NCI-H2171 treated with DMSO at 0.1 percent for 48 hours (cell line): ENCODE data around the gene HSPD1.

Experiments used
- DNase-seq: peaks from one replicate; lab custom pipeline; 2025; lab: John Stamatoyannopoulos, UW

Gene HSPD1

DNA sequence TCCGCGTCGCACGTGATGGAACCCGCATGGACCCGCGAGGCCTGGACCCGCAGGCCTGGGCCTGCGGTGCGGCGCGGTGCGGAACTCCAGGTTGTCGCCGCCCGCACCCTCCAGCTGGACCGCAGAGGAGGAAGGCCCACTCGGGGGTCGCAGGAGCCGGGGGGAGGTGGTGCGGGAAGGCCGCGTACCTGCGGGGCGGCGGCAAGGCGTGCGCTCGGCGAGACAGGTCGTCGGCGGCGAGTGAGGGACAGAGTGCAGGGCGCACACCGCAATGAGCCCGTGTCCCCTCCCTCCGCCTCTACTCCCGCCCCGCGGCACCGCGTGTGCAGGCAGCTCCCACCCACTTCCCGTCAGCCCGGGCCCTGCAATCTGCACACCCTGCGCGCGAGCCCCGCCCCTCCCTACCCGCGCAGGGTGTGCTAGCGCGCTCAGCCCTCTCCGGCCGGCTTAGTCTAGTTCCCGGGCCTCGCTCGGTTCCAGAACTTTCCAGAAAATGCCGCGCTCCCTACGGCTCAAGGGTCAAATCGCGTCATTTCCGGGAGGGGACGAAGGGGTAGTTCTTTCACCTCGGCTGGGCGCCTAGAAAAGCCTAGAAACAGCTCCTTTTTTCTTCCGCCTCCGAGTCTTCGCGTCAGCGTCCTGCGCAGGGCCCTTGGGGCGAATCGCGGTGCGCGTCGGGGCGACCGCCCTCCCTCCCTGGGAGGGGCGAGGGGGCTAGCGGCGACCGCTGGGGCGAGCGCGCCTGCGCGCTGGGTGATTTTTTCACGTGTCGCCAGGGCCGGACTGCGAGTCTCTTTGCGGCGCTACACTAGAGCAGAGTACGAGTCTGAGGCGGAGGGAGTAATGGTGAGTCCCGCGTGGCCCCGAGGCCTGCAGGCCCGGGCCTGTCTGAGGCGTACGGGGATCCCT lies at the start of gene HSPD1, which contains the start of gene HSPE1:
Gene HSPD1 (minus strand): TSS at position 247 of the 909 bp plus-strand sequence. CDS start 992 bp downstream, outside the sequence.
Gene HSPE1 (plus strand): TSS at position 786 of the 909 bp plus-strand sequence. CDS start 58 bp downstream, at position 844.
- peak; percentile 99 for DNase-seq

DNA sequence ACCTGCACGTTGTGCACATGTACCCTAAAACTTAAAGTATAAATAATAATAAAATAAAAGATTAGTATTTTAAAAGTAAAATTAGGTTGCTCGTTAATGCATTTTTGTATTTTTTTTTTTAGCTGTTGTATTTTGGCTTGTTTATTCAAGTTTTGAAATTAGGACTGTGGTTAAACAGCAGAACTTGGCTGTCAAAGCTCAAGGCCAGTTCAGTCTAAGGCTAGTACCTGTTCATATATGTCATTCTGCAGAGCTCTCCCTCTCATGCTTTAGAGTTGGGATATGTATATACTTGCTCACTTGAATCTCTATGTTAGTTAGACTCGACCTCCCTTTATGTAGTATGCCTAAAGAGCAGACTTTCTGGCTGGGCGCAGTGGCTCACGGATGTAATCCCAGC lies 48.9 kb upstream of the HSPD1 start:
- DNase-seq, result no peak

DNA sequence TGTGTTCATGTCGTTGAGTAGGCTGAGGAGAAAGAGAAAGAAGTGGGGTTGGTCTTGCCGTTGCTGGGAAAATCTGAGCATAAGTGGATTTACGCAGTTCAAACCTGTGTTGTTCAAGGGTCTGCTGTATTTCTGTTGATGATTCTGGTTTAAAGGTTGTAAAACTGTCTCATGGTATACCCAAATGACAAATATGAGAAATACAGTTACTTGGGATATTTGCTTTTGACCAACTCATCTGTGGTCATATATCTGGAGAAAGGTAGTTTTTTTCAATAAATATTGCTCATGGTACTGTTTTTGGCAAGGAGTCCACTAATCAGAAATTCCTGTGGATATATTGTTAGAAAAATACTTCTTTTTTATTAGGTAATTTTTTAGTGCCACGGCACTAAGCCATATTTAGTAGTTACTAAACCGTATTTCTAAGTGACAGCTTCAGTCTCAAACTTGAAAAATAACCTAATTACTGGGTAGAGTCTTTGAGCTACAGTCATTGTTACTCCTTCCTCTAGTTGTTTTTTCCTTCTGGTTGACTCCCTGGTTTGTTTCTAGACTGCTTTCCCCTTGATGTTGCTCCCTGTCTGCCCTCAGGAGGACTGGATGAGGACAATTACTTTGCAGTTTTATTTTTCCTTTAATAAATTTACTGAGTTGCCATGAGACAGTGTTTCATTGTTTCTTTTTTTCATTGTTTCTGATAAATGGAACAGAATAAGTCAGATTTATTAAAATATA lies 47.7 kb upstream of the HSPD1 start:
- DNase-seq, result no peak

DNA sequence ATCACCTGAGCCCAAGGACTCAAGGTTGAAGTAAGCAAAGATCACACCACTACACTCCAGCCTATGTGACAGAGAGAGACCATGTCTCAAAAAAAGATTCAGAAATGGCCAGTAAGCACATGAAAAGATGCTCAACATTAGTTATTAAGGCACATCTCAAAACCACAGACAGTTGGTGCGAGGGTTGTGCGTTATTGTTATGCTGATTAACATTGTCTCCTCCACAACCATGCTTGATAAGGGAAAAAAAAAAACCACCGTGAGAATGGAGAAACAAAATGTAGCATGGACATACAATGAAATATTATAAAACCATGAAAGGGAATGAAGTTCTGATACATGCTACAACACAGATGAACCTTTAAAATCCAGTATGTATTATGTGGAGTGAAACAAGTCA lies 43.6 kb upstream of the HSPD1 start:
- DNase-seq, result no peak

DNA sequence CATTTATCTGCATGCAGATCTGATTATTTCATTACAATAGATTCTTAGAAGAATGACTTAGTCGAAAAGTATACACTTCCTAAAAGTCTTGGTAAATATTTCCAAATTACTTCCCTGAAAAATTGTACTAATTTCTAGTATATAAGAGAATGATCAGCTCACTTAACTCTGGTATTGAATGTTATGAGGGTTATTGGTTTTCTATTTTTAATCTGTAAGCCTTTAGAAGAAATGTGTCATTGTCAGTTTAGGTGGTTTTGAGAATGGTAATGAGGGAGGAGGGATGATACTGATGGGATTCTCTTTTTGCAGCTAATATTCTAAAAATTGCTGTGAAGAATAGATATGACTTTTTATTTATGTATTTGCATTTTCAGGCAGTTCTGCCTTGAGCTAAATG lies 40.1 kb upstream of the HSPD1 start:
- no peak for DNase-seq

DNA sequence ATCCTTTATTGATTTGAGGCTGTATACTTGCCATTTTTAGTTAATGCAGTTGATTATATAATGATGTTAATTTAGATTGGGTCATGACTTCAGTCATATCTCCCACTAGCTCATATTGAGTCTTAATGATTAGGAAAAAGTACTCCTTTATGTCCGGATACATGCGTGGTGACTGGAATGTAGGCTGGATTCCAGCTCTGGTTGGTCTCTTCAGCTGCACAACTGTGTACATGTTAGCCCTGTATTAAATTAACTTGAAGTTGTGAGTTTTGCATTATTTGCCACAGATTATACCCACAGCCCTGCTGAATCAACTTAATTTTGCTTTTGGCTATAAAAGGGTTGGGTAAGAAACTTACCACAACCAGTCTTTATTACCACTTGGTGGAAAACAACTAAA lies 38.8 kb upstream of the HSPD1 start:
- DNase-seq, result no peak

DNA sequence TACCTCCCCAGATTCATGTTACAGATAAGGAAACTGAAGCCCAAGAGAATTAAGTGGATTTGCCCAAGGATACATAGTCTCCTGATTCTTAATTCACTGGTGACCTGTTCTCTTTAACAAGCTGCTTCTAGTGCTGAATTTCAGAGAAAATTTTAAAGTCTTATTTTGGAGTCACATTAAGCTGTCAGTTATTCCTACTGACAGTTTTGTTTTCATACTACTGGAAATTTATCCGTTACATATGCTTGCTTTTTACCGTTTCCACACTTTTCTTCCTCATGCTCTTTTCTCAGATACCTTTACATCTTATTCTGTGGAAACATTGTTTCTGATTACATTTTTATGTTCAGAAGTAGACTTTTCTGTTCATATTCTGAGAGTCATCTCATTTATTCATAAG lies 17.5 kb upstream of the HSPD1 start:
- DNase-seq, result no peak

DNA sequence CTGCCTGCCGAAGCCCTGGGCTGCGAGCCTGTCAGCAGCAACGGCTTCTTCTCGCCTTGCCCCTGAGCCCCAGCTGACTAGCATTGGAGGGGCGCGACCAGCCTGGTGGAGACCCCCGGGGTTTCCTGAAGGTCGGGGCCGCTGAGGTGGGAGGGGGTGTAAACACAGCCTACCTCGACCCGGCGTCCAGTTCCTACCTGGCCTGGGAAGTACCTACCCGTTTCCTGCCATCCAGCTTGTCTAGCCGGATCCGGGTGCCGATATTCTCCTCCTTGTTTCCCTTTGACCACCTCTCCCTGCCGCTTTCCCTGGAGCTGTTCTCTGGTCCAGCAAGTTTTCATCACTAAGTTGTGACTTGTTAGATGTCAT lies 16.7 kb upstream of the HSPD1 start:
- DNase-seq, result peak; percentile 20

DNA sequence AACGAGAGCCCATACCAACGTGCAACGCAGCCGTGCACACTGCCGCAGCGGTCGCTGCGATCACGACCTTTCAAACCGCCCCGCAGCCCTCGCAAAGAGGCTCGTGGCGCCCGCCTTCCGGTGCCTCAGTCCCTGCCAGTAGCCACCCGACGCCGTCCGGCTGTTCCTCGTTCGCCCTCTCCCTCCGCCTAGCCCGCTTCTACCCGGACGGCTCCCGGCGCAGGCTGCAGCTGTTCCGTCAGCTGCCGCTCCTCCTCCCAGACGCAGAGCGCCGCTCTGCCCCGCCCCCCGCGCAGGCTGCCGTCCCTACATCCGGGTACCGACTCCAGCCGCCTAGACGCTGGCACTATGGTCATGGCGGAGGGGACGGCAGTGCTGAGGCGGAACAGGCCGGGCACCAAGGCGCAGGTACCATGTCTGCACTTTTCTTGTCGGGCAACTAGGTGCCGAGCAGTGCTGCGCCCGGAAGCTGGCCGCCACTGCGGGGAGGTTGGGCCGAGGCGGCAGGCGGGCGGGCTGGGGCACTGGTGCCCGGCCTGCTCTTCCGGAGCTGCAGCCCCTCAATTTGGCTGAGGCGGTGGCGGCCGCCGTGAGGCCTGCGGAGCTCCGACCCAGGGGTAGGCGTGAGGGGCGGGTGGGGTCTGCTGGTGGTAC lies 16.2 kb upstream of the HSPD1 start, which contains the start of gene MOB4:
Gene MOB4 (plus strand): TSS at position 328 of the 654 bp plus-strand sequence. CDS start 21 bp downstream, at position 349.
- DNase-seq, result peak; percentile 95

DNA sequence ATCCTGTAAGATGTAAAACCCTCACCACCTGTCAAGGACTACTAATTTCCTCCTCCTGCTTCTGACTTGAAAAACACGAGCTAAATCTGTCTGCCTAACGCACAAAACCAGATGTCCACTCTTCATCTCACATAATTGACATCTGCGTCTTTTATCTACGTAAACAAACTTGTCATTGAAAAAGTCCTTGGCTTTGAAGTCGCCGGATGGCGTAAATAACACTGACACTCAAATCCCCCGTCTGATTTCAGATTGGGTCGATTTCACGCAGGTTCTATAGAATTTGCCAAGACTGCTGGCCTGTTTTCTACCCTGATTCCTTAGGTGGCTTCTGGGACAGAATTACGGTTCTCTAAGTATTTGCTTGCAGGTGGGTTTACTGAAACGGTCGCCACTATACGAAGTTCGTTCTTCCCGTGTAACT lies 15.7 kb upstream of the HSPD1 start:
- DNase-seq, result peak; percentile 87

DNA sequence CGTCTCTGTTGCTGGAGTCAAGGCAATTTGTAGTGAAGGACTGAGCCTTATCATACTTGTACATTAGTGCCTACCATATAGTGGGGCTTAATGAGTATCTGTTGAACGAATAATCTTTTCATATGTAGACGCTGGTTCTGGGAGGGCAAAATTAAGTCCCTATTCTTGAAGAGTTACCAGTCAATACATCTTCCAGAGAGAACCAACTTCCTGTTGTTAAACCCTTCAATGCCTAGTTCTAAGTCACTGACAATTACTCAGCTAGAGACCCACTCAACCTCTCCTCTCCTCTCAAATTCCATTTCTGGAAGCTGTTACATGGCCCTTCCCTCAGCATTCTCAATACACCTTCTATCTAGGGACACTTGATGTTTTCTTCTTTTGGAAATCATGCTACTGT lies 15.1 kb upstream of the HSPD1 start:
- peak; percentile 73 for DNase-seq

DNA sequence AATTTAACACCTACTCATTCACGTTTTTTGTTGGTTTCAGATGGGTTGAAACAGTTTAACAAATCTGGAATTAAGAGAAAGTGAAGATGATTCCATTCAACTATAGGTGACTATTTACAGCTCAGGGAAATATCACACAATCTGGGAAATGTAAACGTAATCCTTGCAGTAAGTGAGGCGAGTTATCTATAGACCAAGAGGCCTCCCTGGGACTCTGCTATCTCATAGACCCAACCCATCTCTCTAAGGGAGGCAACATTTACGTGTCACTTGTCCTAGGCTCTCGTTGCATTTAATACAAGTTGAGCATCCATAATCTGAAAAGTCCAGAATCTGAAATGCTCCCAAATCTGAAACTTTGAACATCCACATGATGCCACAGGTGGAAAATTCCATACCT lies 14.3 kb upstream of the HSPD1 start:
- no peak for DNase-seq

DNA sequence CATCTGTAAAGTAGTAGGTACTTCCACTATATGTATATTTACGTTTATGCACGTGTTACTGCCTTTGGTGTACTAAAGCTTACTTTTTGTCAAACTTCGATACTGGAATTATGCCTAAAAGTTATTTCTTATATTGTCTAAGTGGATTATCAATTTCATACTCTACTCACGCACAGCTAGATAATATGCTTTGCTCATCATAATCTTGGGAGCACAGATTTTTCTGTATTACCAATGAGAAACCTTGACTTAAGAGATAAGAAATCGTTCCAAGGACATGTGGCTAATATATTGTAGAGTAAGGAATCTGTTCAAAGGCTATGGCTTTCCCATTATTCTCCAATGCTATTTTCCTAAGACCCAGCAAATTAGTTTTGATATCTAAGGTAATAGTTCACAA lies 7.0 kb upstream of the HSPD1 start:
- DNase-seq, result no peak

DNA sequence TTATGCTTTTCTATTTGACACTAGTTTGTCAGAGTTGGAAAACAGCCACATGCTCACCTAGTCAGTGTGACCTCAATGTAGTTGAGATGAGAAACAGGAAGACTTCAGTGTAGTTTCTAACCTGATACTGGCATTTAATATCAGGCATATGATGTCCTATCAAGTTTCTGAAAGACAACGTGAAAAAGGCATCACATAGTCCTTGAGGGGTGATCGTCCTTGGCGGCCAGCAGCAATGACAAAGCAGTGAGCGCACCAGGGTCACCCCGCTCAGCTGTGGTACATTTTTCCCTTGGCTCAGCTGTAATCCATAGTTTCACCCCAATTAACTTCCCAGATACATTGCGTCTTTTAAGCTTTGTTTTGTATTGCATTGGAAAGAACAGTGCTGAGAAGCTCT lies 4.9 kb upstream of the HSPD1 start:
- DNase-seq, result no peak

DNA sequence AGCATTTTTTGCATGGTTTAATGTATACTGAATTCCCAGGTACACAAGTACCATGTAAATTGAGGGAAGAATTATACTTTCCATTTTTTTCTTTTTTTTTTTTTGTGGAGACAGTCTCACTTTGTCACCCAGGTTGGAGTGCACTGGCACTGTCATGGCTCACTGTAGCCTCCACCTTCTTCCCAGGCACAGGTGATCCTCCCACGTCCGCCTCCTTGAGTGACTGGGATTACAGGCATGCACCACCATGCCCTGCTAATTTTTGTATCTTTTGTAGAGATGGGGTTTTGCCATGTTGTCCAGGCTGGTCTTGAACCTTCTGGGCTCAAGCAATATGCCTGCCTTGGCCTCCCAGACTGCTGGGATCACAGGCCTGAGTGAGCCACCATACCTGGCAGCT lies 4.4 kb upstream of the HSPD1 start:
- DNase-seq, result no peak

DNA sequence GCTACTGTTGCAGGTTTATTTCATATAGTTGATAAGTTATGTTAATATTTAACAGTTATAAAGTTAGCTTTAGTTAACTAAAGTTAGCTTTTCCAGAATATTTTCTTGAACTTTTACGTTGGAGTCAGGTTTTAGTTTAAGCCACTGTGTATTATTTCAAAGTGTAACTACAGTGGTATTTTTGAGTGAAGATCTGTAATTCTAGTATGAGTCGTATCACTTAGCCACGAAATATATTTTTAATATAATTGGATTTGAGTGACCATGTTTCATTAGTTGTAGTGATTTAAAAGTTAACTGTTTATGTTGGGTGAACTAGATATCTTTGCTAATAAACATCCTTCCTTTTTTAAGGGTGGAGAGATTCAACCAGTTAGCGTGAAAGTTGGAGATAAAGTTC lies 3.0 kb upstream of the HSPD1 start:
- DNase-seq, result no peak

DNA sequence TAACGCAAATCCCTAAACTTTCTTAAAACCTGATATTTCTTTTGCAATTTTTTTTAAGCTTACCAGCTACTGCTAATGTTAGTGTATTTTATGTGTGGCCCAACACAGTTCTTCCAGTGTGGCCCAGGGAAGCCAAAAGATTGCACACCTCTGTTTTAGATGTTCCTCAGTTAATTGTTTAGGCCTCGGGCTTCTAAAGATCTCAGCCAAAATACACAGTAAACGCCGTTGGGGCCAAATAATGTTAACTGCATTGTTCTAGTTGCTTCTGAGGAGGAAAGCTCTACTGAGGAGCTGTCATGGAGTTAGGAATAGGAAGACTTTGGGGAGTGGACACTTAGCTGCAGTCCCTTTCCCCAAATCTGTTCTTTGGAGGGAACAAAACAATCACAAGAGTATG lies 2.6 kb upstream of the HSPD1 start:
- DNase-seq, result no peak

DNA sequence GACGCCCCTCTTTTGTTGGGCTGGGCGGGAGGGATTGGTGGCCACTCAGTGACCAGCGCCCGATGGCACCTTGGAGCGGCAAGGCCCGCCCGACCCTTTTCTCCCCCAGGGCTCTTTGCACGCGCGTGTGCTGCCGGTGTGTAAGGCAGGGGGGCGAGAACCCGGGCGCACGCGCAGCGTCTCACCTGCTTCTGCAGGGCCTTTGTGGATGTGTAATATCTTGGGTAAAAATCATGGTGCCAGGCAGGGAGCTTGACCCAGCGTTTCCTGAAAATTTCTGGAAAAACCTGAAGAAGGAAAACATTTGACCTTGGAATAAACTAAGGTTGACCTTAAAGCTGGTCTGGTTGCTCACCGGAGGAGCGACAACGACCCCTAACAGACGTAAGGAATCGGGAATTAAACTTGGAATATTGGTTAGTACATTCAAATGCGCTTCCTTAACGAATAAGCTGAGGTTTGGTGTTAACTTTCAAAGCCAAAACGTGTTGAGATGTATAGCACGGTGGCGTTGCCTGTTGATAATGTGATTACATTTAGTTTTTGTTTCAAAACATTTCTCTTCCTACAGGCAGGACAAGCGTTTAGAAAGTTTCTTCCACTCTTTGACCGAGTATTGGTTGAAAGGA lies 977 bp upstream of the HSPD1 start:
- DNase-seq, result peak; percentile 59

DNA sequence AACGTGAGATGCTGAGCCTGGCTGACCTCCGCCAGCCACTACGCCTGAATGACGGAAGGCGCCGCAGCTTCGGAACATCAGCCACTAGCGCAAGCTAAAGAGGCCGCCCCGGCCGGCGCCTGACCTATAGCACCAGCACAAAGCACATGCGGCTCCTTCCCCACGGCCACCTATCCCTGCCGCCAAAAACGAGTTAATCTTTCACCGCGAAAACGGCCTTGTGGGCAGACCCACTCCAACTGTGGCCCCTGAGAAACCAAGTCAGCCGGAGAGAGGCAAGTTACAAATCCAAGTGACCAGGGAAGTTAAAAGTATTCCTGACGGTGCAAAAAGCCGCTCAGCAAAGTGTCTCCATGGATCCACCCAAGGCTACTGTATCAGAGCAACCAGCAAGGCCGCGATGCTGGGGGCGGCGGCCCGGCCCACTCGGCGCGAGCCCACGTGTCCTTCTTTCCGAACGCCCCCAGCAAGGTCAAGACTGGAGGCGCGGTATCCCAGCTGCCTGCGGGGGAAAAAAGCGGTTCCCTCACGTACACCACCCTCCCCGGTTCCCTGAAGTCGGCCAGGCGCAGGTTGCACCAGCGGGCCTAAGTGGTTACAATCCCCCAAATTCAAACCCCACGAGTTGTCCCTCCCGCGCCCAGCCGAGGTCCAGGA lies 575 bp downstream of the HSPD1 start:
- peak; percentile 24 for DNase-seq

DNA sequence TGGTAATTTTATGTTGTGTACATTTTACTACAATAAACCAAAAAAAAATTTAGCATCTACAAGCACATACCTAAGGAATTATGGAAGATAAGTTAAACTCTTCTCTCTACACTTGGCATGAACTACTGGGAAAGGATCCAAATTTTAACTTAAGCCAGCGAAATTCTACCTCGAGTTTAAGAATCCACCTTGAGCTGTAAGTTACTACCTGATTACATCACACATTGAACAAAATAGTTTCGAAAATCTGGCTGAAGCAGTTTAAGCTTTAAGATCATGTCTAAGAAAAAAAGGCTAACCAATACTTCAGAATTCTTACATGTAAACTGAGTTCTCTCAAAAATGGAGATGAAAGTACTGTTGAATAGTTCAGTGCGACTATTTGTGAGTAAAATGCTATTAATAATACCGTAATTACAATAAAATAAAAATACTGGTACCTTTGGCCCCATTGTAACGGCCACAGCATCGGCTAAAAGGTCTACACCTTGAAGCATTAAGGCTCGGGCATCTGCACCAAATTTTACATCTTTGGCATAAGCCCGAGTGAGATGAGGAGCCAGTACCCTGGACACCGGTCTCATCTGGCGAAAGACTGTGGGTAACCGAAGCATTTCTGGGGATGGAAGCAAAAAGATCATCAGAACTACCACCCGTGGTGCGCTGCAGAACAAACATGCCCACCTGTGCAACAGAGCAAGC lies 1.3 kb downstream of the HSPD1 start:
- DNase-seq, result no peak

DNA sequence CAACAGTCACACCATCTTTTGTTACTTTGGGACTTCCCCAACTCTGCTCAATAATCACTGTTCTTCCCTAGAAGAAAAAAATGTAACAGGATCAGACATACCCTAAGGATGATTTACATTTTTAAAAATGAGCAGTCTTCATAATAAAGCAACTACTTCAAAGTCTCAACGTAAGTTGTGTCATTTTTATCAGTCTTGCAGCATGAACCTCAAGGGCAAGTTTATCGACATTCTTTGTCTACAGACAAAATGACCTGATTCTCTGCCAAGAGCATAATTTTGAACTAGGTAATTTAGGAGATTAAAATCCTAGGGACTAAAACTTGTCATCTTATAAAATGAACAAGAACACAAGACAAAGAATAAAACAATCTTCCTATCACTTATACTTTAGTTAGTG lies 2.3 kb downstream of the HSPD1 start:
- no peak for DNase-seq
